Measurements from ENCODE around the gene GPR3.

DNA sequence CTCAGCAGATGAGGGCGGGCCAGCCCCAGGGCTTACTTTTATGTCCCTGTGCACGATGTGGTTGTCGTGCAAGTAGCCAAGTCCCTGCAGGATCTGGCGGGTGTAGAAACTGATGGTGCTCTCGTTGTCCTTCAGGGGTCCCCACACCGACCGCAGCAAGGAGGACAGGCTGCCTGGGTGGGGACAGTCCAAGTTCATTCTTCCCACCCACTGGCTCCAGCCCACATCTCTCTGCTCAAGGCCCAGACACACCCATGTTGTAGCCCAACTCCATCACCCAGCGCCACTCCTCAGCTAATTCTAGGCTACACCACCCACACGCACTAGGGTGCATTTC is 32.6 kb upstream of the GPR3 start:
- TF ChIP-seq GATA2 (IDR thresholded peaks at IDR 0.05; ENCODE audit: low read depth, low read length) (no peak), GATA3 (IDR thresholded peaks at IDR 0.05; ENCODE audit: low read depth, low read length) (no peak)
